GM21381 (cell line): ENCODE results near the gene LIPM.

Source experiments
- ATAC-seq: cut with Tn5 transposase; IDR thresholded peaks from one replicate; pipeline ENCODE4 v1.9.1; 2021; ENCODE audit warnings: mild to moderate bottlenecking, moderate library complexity; ENCODE audit not compliant: unreplicated experiment

Gene LIPM

GRCh38 chr10:88800152-88801125, 2.1 kb upstream of the LIPM start:
- no peak for ATAC-seq

- ATAC-seq: no peak
Observed at GRCh38 chr10:88803641-88804040, 1.1 kb downstream of the LIPM start.

GRCh38 chr10:88804083-88804812, 1.7 kb downstream of the LIPM start:
- ATAC-seq: no peak

GRCh38 chr10:88805361-88805760, 2.8 kb downstream of the LIPM start:
- ATAC-seq: no peak

GRCh38 chr10:88805924-88806323, 3.4 kb downstream of the LIPM start:
- no peak for ATAC-seq

DNA sequence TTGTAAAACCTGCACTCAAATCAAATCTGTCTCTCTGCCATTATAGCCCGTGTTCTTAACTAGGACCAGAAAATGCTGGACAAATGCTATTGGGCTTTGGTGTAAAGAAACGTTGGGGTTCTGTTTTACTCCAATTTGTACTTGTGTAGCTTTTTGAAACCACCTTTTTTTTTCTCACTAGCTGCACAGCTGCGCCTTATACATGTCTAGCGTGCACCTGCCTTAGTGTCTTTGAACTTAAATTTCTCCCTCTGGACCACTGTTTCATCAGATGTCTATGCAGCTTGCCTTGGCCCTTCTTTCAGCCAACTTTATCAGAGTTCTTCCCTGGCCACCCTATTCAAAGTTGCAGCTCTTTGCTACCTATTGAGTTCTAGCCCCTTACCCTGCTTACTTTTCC, 7.1 kb downstream of the LIPM start:
- ATAC-seq: no peak

- ATAC-seq: no peak
Observed at GRCh38 chr10:88810196-88810961, 7.8 kb downstream of the LIPM start.

DNA sequence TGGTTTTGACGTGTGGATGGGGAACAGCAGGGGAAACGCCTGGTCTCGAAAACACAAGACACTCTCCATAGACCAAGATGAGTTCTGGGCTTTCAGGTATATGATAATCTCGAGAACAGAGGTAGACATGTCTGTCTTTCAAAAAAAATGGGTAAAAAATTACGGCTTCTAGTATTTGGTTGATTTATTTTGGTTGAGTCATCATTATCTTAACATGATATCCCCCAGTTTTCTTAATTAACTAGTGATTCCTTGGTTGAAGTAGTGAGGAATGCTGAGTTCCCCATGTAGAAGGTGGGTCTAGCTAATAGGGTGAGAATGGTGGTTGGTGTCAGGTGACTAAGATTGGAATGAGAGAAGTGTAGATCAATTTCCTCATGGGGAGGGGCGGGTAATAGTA, 10.7 kb downstream of the LIPM start:
- ATAC-seq: no peak

DNA sequence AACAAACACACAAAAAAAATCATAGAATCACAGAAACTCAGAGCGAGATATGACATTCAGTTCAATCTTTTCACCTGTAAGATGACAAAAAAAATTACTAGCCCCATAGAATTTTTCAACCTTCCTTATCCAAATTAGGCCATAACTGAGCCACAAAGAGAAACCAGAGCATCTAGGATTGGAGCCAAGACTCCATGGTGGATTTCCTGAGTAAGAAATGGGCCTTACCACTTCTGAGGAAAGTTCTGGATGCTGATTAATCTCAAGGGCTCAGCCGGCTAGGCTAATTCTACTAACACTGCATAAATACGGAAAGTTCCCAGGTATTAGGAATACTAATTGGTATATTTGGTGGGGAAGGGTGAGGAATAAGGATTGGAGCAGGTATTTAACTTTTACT, 16.8 kb downstream of the LIPM start:
- no peak for ATAC-seq

- no peak for ATAC-seq
Observed at GRCh38 chr10:88820748-88821401, 18.3 kb downstream of the LIPM start.

- ATAC-seq: no peak
Observed at GRCh38 chr10:88826388-88826787, 23.9 kb downstream of the LIPM start.

DNA sequence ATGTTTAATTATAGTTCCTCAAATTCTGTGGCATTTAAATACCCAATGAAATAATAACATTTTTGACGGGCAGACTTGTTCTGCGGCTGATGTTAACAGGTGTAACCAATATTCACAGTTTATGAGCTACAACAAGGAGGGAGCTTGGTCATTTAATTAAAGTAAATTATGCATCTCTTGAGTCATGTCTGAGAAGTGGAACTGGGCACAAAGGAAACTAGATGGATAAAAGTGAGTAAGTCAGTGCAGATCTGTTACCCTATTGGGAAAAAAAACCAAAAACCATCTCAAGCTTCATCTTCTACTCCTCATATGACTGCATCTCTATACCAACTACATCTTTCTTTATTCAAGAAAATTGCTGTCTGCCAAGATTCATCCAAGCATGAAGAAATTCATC, 25.1 kb downstream of the LIPM start:
- no peak for ATAC-seq

DNA sequence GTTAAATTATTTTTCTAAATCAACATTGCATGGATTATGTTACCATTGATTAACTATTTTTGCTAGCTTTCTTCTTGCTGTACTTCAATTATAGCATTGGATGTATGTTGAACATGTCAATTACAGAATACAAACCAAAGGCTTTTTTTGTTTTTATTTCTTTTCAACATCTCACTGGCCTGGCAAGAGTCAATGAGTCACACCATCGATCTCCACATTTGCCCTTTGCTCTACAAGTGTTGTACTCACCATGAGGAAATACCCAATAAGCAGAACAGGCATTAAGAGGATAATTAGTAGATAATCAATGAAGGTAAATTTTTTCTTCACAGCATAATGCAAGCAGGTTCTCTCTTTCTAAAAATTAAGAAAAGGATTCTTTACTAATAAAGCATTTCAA, 25.8 kb downstream of the LIPM start:
- ATAC-seq: no peak

- no peak for ATAC-seq
Observed at GRCh38 chr10:88830643-88831268, 28.2 kb downstream of the LIPM start.

DNA sequence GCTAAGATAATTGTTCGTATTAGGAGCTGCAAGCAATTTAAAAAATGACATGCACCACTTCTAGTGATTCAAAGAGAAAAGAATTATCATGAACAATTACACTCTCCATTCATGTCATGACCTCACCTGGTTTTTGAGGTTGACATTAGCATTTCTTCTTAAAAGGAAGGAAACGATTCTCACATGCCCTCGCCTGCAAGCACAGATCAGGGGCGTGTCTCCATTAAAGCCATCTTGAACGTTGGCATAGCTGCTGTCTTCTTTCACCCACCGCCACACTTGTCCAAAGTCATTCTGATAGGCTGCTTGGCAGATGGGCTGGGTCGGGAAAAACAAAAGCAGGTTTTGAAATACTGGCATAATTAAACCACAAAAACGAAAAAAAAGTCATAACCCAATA, 29.2 kb downstream of the LIPM start:
- no peak for ATAC-seq

- ATAC-seq: no peak
Observed at GRCh38 chr10:88832376-88832775, 29.8 kb downstream of the LIPM start.

- no peak for ATAC-seq
Observed at GRCh38 chr10:88833156-88833555, 30.6 kb downstream of the LIPM start.

DNA sequence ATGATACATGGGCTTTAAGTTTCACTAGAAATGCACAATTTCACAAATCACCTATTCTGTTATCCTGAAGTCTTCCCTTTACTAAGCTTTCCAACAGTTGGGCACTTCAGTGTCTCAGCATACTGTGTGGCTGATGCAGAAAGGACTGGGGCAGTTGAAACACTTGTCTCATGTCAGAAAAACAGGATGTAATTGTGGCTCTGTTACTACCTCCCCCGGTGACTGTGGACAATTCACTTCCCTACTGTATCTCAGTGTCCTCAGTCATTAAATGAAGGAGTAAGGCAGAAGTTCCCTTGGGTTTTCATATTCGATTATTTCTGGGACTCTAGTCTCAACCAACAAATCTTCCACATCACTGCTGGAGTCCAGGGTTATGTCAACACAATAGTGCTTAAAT, 31.2 kb downstream of the LIPM start:
- no peak for ATAC-seq

DNA sequence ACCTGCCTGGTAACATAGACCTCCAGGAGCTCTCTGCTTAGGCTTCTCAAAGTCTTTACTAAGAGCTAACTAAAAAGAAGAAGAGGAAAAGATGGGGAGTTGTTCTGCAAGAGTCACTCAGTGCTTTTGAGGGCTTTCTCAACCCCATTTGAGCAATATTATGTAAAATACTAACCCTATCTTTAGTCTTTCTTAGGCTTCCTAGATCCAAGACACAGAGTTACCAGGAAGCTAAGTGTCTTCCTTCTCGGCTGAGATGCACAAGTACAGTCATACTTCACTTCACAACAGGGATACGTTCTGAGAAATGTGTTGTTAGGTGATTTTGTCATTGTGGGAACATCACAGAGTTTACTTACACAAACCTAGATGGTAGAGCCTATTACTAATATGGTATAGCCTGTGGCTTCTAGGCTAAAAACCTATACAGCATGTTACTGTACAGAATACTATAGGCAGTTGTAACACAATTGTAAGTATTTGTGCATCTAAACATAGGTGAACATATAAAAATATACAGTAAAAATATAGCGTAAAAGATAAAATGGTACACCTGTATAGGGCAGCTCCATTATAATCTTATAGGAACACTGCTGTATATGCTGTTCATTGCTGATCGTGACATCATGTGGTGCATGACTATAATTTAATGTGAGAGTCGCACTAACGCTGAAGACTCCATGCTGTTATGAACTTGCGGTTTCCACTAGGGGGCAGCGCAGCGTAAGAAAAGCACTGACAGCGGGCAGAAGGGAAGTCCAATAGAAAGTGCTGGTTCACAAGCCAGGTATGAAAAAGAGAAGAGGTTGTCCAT, 32.8 kb downstream of the LIPM start:
- peak; percentile 85 for ATAC-seq

GRCh38 chr10:88835910-88836221, 33.3 kb downstream of the LIPM start:
- ATAC-seq: no peak
